Esophagus (tissue), 2 donors: Measurements from ENCODE around the gene DCTN4. TPM values are rescaled to one million over a fixed set of nuclear protein-coding genes. Genes with fewer than 3 reads are reported as not detected.
A peak's percentile ranks its signal among the peaks of the same experiment; 100 is the strongest.

Experiments used
- H3K27ac ChIP-seq, 2 donors: one replicate each; pipeline ENCODE4 v1.5.1; 2013; ENCODE audit warnings: low read depth in 2 of 2, mild to moderate bottlenecking in 2 of 2, inconsistent platforms in 1 of 2, low read length in 1 of 2, moderate library complexity in 1 of 2
- H3K27me3 ChIP-seq, 2 donors: one replicate each; pipeline ENCODE4 v1.6.1; 2013; ENCODE audit warnings: low read length in 2 of 2, control low read depth in 1 of 2, mild to moderate bottlenecking in 1 of 2; ENCODE audit not compliant: insufficient read depth in 2 of 2, control insufficient read depth in 1 of 2
- H3K36me3 ChIP-seq, 2 donors: one replicate each; pipeline ENCODE4 v1.6.1; 2013; ENCODE audit warnings: low read length in 1 of 2; ENCODE audit not compliant: control insufficient read depth in 2 of 2, insufficient read depth in 2 of 2
- H3K4me1 ChIP-seq, 2 donors: one replicate each; pipeline ENCODE4 v1.6.1; 2013; ENCODE audit warnings: low read length in 1 of 2; ENCODE audit not compliant: control insufficient read depth in 2 of 2, insufficient read depth in 2 of 2
- H3K4me3 ChIP-seq, 2 donors: one replicate each; pipeline ENCODE4 v1.5.1; 2013; ENCODE audit warnings: low read length in 2 of 2, mild to moderate bottlenecking in 2 of 2, low read depth in 1 of 2, moderate library complexity in 1 of 2
- H3K9me3 ChIP-seq, 2 donors: one replicate each; pipeline ENCODE4 v1.6.1; 2013; ENCODE audit warnings: mild to moderate bottlenecking in 2 of 2, low read depth in 1 of 2, low read length in 1 of 2, moderate library complexity in 1 of 2; ENCODE audit not compliant: control insufficient read depth in 2 of 2, insufficient read depth in 1 of 2
- WGBS, 2 donors: extraction: QIAGEN DNeasy Blood & Tissue Kit; methylation state at CpG; one replicate each; pipeline ENCODE4 v1.1.7; 2013; 5-methylcytosine and 5-hydroxymethylcytosine counted together
- polyA plus RNA-seq, 2 donors: library from polyadenylated mRNA; stranded (reverse); fragments of 200-250 nt; gene quantifications; one replicate each; pipeline ENCODE4 v1.2.3, GENCODE V29; 2013
- donor health status: healthy with polysubstance abuse.
- donor health status: Bipolar disorder and iron deficiency.

Gene DCTN4
- polyA plus RNA-seq, 2 donors = 15.5 to 15.7 TPM

GRCh38 chr5:150723845-150724244, 35.0 kb downstream of the DCTN4 start:
- no peaks in the 10 kb centered on the region for H3K9me3 ChIP-seq
- H3K27ac ChIP-seq = no peak overlapping the region
- peaks cover 2 to 6% of the 10 kb centered on the region in 2 donors for H3K36me3 ChIP-seq
- WGBS, 2 donors = 87 to 89% methylated on average over 2 of the region's 2 CpGs
- no peak overlapping the region for H3K4me3 ChIP-seq
- no peaks in the 10 kb centered on the region for H3K4me1 ChIP-seq
- H3K27me3 ChIP-seq = no peaks in the 10 kb centered on the region

- Histone ChIP-seq H3K27ac (no peak overlapping the region), H3K4me1 (no peaks in the 10 kb centered on the region), H3K9me3 (no peaks in the 10 kb centered on the region), H3K27me3 (no peaks in the 10 kb centered on the region), H3K4me3 (no peak overlapping the region), H3K36me3 (peaks cover 7 to 20% of the 10 kb centered on the region in 2 donors)
- WGBS, 2 donors = 59 to 67% methylated on average over 2 of the region's 2 CpGs
These were observed 48.7 kb downstream of the DCTN4 start for GRCh38 chr5:150710165-150710564.

- H3K9me3 ChIP-seq = no peaks in the 10 kb centered on the region
- peaks cover 7 to 10% of the 10 kb centered on the region in 2 donors for H3K36me3 ChIP-seq
- H3K4me3 ChIP-seq = no peak overlapping the region
- H3K27ac ChIP-seq = no peak overlapping the region
- H3K4me1 ChIP-seq = no peaks in the 10 kb centered on the region
- no peaks in the 10 kb centered on the region for H3K27me3 ChIP-seq
- WGBS, 2 donors = 64 to 73% methylated on average over 4 of the region's 4 CpGs
These were observed 51.9 kb downstream of the DCTN4 start for GRCh38 chr5:150706776-150707390.

- H3K4me1 ChIP-seq = no peaks in the 10 kb centered on the region
- H3K9me3 ChIP-seq = no peaks in the 10 kb centered on the region
- H3K27me3 ChIP-seq = no peaks in the 10 kb centered on the region
- H3K4me3 ChIP-seq = no peak overlapping the region
- H3K36me3 ChIP-seq = peaks cover 0 to 4% of the 10 kb centered on the region in 2 donors
- no peak overlapping the region for H3K27ac ChIP-seq
- 83 to 85% methylated on average over 3 of the region's 3 CpGs for WGBS, 2 donors
These were observed 55.1 kb downstream of the DCTN4 start for GRCh38 chr5:150703762-150704161.

- WGBS, 2 donors = 0% methylated on average over 56 to 59 of the region's 59 CpGs
- Histone ChIP-seq H3K4me3 (peak within 1 kb of the TSS; percentile 89), H3K4me1 (no peaks in the 10 kb centered on the region), H3K9me3 (no peaks in the 10 kb centered on the region), H3K27ac (peak within 1 kb of the TSS; percentile 91 to 98), H3K36me3 (peaks cover 2 to 4% of the 10 kb centered on the region in 2 donors), H3K27me3 (no peaks in the 10 kb centered on the region)
These were observed 58.0 kb downstream of the DCTN4 start, which contains the start of gene RBM22 for GRCh38 chr5:150700594-150701377. Gene RBM22 (minus strand): TSS chr5:150701062. CDS start chr5:150700985, 77 bp downstream.

- peak overlapping the region; percentile 91 to 98 for H3K27ac ChIP-seq
- WGBS, 2 donors = 1 to 3% methylated on average over 15 of the region's 15 CpGs
- H3K4me3 ChIP-seq = peak overlapping the region; percentile 89
- no peaks in the 10 kb centered on the region for H3K9me3 ChIP-seq
- no peaks in the 10 kb centered on the region for H3K27me3 ChIP-seq
- H3K4me1 ChIP-seq = no peaks in the 10 kb centered on the region
- peaks cover 2 to 6% of the 10 kb centered on the region in 2 donors for H3K36me3 ChIP-seq
These were observed 58.6 kb downstream of the DCTN4 start for GRCh38 chr5:150700246-150700593.

GRCh38 chr5:150694612-150695011, 64.2 kb downstream of the DCTN4 start:
- Histone ChIP-seq H3K9me3 (no peaks in the 10 kb centered on the region), H3K4me3 (no peak overlapping the region), H3K36me3 (peaks cover 28% of the 10 kb centered on the region in 2 donors), H3K27ac (no peak overlapping the region), H3K4me1 (no peaks in the 10 kb centered on the region), H3K27me3 (no peaks in the 10 kb centered on the region)
- WGBS, 2 donors = 77% methylated on average over 3 of the region's 3 CpGs

GRCh38 chr5:150692276-150692675, 66.5 kb downstream of the DCTN4 start:
- no peaks in the 10 kb centered on the region for H3K4me1 ChIP-seq
- no peaks in the 10 kb centered on the region for H3K9me3 ChIP-seq
- WGBS, 2 donors = 85% methylated on average over 3 of the region's 3 CpGs
- H3K36me3 ChIP-seq = peaks cover 26% of the 10 kb centered on the region in 2 donors
- H3K27ac ChIP-seq = no peak overlapping the region
- no peaks in the 10 kb centered on the region for H3K27me3 ChIP-seq
- H3K4me3 ChIP-seq = no peak overlapping the region

GRCh38 chr5:150690760-150691159, 68.1 kb downstream of the DCTN4 start:
- Histone ChIP-seq H3K36me3 (peaks cover 24 to 26% of the 10 kb centered on the region in 2 donors), H3K4me3 (no peak overlapping the region), H3K4me1 (no peaks in the 10 kb centered on the region), H3K27me3 (no peaks in the 10 kb centered on the region), H3K9me3 (no peaks in the 10 kb centered on the region), H3K27ac (no peak overlapping the region)
- 69 to 72% methylated on average over 6 of the region's 6 CpGs for WGBS, 2 donors
